ENCODE data around the gene TXNDC11.

DNA sequence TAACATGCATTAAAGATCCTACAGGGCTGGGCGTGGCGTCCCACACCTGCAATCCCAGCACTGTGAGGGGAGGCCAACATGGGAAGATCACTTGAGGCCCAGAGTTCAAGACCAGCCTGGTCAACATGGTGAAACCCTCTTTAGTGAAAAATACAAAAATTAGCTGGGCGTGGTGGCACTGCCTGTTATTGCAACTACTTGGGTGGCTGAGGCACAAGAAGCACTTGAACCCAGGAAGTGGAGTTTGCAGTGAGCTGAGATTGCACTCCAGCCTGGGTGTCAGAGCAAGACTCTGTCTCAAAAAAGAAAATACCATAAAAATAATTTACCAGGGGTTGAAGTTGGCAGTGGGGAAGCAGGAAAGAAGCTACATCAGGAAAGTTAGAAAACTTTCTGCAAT lies 12.9 kb downstream of the TXNDC11 start:
- TF ChIP-seq CTCF (IDR thresholded peaks at IDR 0.05) (no peak), POLR2A (IDR thresholded peaks at IDR 0.05) (no peak)

Data from prostate gland (tissue), 2 donors.